Measurements from ENCODE around the gene TINAG. TPM values are rescaled to one million over a fixed set of nuclear protein-coding genes. Genes with fewer than 3 reads are reported as not detected.

The TINAG gene
- total and polyA plus RNA-seq, 12 donors = not detected

DNA sequence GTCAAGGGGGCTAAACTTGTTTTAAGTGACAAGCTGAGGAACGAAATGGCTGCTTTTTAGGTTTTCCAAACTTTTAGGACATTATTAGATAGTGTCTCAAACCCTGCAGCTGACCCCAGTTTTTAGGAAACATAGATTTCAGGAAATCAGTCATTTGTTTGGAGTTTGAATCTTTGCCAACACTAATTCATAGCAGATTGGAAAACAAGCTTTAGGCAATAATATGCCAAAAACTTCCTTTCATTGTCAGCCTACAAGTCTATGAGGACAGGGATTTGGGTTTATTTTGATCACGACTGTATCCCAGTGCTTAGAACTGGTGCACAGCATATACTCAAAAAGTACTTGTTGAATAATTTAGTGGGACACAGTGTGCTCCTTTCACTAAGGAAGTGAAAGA, 123.2 kb downstream of the TINAG start:
- H3K4me3 ChIP-seq = no peak overlapping the region
- no peaks in the 10 kb centered on the region for H3K4me1 ChIP-seq (replicated peaks in 1 of 2)
- intact Hi-C loops (cut with DNase I) = no loop called here
- TF ChIP-seq, protein P1, sequence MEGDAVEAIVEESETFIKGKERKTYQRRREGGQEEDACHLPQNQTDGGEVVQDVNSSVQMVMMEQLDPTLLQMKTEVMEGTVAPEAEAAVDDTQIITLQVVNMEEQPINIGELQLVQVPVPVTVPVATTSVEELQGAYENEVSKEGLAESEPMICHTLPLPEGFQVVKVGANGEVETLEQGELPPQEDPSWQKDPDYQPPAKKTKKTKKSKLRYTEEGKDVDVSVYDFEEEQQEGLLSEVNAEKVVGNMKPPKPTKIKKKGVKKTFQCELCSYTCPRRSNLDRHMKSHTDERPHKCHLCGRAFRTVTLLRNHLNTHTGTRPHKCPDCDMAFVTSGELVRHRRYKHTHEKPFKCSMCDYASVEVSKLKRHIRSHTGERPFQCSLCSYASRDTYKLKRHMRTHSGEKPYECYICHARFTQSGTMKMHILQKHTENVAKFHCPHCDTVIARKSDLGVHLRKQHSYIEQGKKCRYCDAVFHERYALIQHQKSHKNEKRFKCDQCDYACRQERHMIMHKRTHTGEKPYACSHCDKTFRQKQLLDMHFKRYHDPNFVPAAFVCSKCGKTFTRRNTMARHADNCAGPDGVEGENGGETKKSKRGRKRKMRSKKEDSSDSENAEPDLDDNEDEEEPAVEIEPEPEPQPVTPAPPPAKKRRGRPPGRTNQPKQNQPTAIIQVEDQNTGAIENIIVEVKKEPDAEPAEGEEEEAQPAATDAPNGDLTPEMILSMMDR (IDR thresholded peaks at IDR 0.05) = no peak
- no peak for TF ChIP-seq POLR2A (IDR thresholded peaks at IDR 0.05)
- H3K36me3 ChIP-seq (replicated peaks in 1 of 2) = no peaks in the 10 kb centered on the region
- DNase-seq = no peak
- WGBS, 4 donors = 19 to 66% (median 34%) methylated on average over 2 of the region's 2 CpGs
- no peak overlapping the region for H3K27ac ChIP-seq
- H3K9me3 ChIP-seq (replicated peaks in 1 of 3) = no peaks in the 10 kb centered on the region
- no peaks in the 10 kb centered on the region for H3K27me3 ChIP-seq

Other genes with a start within 250 kb of the TINAG start
- gene MLIP, start 197.0 kb upstream of the TINAG start, total RNA-seq = 1 to 10 TPM; 1.8 to 9.6 (median 7.6) TPM
- 1 to 10 TPM in 2 of 3 donors, under 1 TPM in 1; 0.88 to 6.7 (median 2.8) TPM for gene MLIP, start 197.0 kb upstream of the TINAG start, polyA plus RNA-seq

All from adrenal gland (tissue), 12 donors.